Measurements from ENCODE around the gene DAGLB.

DNA sequence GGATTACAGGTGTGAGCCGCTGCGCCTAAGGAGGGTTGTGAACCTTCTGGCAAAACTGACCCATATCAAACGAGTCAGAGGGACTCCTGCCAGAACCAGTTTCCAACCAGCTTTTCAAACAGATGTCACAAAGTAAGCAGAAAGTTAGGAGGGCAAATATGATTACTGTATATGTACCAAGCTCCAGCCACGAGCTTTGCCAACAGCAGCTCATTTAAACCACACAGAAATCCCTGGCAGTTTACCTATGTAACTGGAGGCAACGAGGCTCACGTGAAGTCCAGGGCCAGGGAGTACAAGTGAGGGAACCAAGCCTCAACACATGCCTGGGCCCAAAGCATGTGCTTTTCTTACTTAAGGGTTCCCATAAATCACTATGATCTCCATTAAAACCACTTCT lies 12.5 kb upstream of the DAGLB start:
- TF ChIP-seq, protein P1, sequence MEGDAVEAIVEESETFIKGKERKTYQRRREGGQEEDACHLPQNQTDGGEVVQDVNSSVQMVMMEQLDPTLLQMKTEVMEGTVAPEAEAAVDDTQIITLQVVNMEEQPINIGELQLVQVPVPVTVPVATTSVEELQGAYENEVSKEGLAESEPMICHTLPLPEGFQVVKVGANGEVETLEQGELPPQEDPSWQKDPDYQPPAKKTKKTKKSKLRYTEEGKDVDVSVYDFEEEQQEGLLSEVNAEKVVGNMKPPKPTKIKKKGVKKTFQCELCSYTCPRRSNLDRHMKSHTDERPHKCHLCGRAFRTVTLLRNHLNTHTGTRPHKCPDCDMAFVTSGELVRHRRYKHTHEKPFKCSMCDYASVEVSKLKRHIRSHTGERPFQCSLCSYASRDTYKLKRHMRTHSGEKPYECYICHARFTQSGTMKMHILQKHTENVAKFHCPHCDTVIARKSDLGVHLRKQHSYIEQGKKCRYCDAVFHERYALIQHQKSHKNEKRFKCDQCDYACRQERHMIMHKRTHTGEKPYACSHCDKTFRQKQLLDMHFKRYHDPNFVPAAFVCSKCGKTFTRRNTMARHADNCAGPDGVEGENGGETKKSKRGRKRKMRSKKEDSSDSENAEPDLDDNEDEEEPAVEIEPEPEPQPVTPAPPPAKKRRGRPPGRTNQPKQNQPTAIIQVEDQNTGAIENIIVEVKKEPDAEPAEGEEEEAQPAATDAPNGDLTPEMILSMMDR (IDR thresholded peaks at IDR 0.05), result no peak
- no peak for TF ChIP-seq POLR2A (IDR thresholded peaks at IDR 0.05)

Data from tibial nerve (tissue), 3 donors.